ENCODE measurements around the gene EIF4G1. TPM values are rescaled to one million over a fixed set of nuclear protein-coding genes. Genes with fewer than 3 reads are reported as not detected.

Gene EIF4G1
- total and polyA plus RNA-seq, 2 donors (not counting 3 experiments of a cell fraction or from before 2014, with no cell fraction given) = 355 to 532 TPM

GRCh38 chr3:184351511-184352148, 37.2 kb downstream of the EIF4G1 start:
- Histone ChIP-seq H3K9me1 (replicated peaks; ENCODE audit: control insufficient read depth, extremely low read depth, insufficient read depth, low read length) (no peaks in the 10 kb centered on the region), H3K4me1 (ENCODE audit: control insufficient read depth, extremely low read depth, insufficient read depth, low read length) (no peaks in the 10 kb centered on the region), H3K36me3 (ENCODE audit: control insufficient read depth in 2 of 2, extremely low read depth in 1 of 2, insufficient read depth in 2 of 2, low read length in 2 of 2) (peaks cover 0 to 5% of the 10 kb centered on the region in 2 experiments), H3K27ac (ENCODE audit: insufficient read depth, low read depth, low read length) (no peak overlapping the region), H3K27me3 (ENCODE audit: control insufficient read depth in 2 of 2, insufficient read depth in 2 of 2, low read length in 2 of 2) (no peaks in the 10 kb centered on the region), H4K20me1 (replicated peaks; ENCODE audit: control insufficient read depth, extremely low read depth, insufficient read depth, low read length) (no peaks in the 10 kb centered on the region), H3K4me2 (ENCODE audit: insufficient read depth, low read length) (no peak overlapping the region), H3K9me3 (replicated peaks; ENCODE audit: control insufficient read depth, insufficient read depth, low read length) (no peaks in the 10 kb centered on the region), H3K79me2 (ENCODE audit: control insufficient read depth, insufficient read depth, low read length) (no peaks in the 10 kb centered on the region), H2AFZ (ENCODE audit: low read depth, low read length) (no peak overlapping the region), H3K9ac (replicated peaks; ENCODE audit: extremely low read depth, insufficient read depth, low read length) (no peak overlapping the region), H3K4me3 (replicated peaks in 1 of 3; ENCODE audit: insufficient read depth in 1 of 3, low read depth in 1 of 3, low read length in 3 of 3) (no peak overlapping the region)
- POLR2A ChIA-PET = no interaction called here
- BruUV-seq (replicated peaks) = no TSS peak
- CTCF ChIA-PET = no interaction called here
- FAIRE-seq (no peak), DNase-seq (ENCODE audit: low read depth, low spot score) (no peak)
- intact Hi-C loops (cut with micrococcal nuclease) = no loop called here
- TF ChIP-seq EZH2 (IDR thresholded peaks at IDR 0.05; ENCODE audit: borderline replicate concordance, low read depth, low read length, severe bottlenecking) = no peak
- no peak for TF ChIP-seq MAX (IDR thresholded peaks at IDR 0.05; ENCODE audit: insufficient read depth, insufficient read length)
- no peak for TF ChIP-seq FOS (IDR thresholded peaks at IDR 0.05; ENCODE audit: borderline replicate concordance, insufficient read depth, low read length)
- no peak for TF ChIP-seq POLR2A (IDR thresholded peaks at IDR 0.05; ENCODE audit: low read depth, low read length)
- no peak for TF ChIP-seq POLR2AphosphoS5 (IDR thresholded peaks at IDR 0.05; ENCODE audit: insufficient read depth, low read depth, low read length)
- no peak for TF ChIP-seq JUN (IDR thresholded peaks at IDR 0.05; ENCODE audit: borderline replicate concordance, insufficient read depth, insufficient read length, low read depth)
- TF ChIP-seq GATA2 (IDR thresholded peaks at IDR 0.05; ENCODE audit: insufficient read depth, insufficient read length, low read depth, low read length) = no peak
- TF ChIP-seq CTCF (IDR thresholded peaks at IDR 0.05; ENCODE audit: extremely low read depth in 1 of 2, insufficient read depth in 1 of 2, low read depth in 1 of 2, low read length in 2 of 2) = no peak
- TF ChIP-seq MYC (IDR thresholded peaks at IDR 0.05; ENCODE audit: low read depth, low read length) = no peak
- dilution Hi-C loops (cut with MboI; ENCODE audit: extremely low pct_ligation_motif_present, low sequenced_read_pairs) = no loop called here
